Mononuclear cell (primary cell): ENCODE measurements around the gene LYPD6. TPM values are rescaled to one million over a fixed set of nuclear protein-coding genes. Genes with fewer than 3 reads are reported as not detected.

Experiments used
- H3K27me3 ChIP-seq: 2 replicates; pipeline ENCODE4 v1.6.0; 2011; ENCODE audit warnings: low read length, control low read depth; ENCODE audit not compliant: insufficient read depth
- H3K4me1 ChIP-seq: 2 replicates; pipeline ENCODE4 v1.5.1; 2011; ENCODE audit warnings: mild to moderate bottlenecking, low read length, control low read depth; ENCODE audit not compliant: insufficient read depth
- H3K4me3 ChIP-seq: 2 replicates; pipeline ENCODE4 v1.5.1; 2011; ENCODE audit warnings: mild to moderate bottlenecking, low read length, moderate library complexity
- H3K9me3 ChIP-seq: 2 replicates; pipeline ENCODE4 v1.5.1; 2011; ENCODE audit warnings: low read depth, mild to moderate bottlenecking, control low read depth, low read length
- total RNA-seq: library from RNA; depleted of rRNA; stranded (reverse); fragments of >200 nt; gene quantifications from one replicate; pipeline ENCODE4 v1.2.3, GENCODE V29; 2012

LYPD6 gene
- total RNA-seq, 1 donor = not detected

- H3K9me3 ChIP-seq = no peaks in the 10 kb centered on the region
- H3K27me3 ChIP-seq = peaks cover 66% of the 10 kb centered on the region
- no peak overlapping the region for H3K4me3 ChIP-seq
- H3K4me1 ChIP-seq = peaks cover 4% of the 10 kb centered on the region
These were observed 625 bp downstream of the LYPD6 start for GRCh38 chr2:149331023-149331400.

GRCh38 chr2:149332364-149332763 lies 2.0 kb downstream of the LYPD6 start:
- Histone ChIP-seq H3K4me1 (peaks cover 4% of the 10 kb centered on the region), H3K9me3 (no peaks in the 10 kb centered on the region), H3K4me3 (no peak overlapping the region), H3K27me3 (peaks cover 60% of the 10 kb centered on the region)

GRCh38 chr2:149333636-149334035 lies 3.2 kb downstream of the LYPD6 start:
- no peak overlapping the region for H3K4me3 ChIP-seq
- H3K27me3 ChIP-seq = peaks cover 52% of the 10 kb centered on the region
- H3K9me3 ChIP-seq = no peaks in the 10 kb centered on the region
- peaks cover 4% of the 10 kb centered on the region for H3K4me1 ChIP-seq

- H3K9me3 ChIP-seq = no peaks in the 10 kb centered on the region
These were observed 3.8 kb downstream of the LYPD6 start for GRCh38 chr2:149334156-149334555.

GRCh38 chr2:149339324-149339723 lies 8.9 kb downstream of the LYPD6 start:
- Histone ChIP-seq H3K4me3 (no peak overlapping the region), H3K4me1 (no peaks in the 10 kb centered on the region), H3K27me3 (peaks cover 6% of the 10 kb centered on the region), H3K9me3 (no peaks in the 10 kb centered on the region)

More at GRCh38 chr2:149334156-149334555, 3.8 kb downstream of the LYPD6 start:
- Histone ChIP-seq H3K27me3 (peaks cover 47% of the 10 kb centered on the region), H3K4me3 (no peak overlapping the region), H3K4me1 (peaks cover 4% of the 10 kb centered on the region)

GRCh38 chr2:149342509-149342908 lies 12.1 kb downstream of the LYPD6 start:
- Histone ChIP-seq H3K27me3 (peaks cover 5% of the 10 kb centered on the region), H3K4me1 (no peaks in the 10 kb centered on the region), H3K9me3 (no peaks in the 10 kb centered on the region)

GRCh38 chr2:149344105-149344504 lies 13.7 kb downstream of the LYPD6 start:
- Histone ChIP-seq H3K4me3 (no peak overlapping the region), H3K9me3 (no peaks in the 10 kb centered on the region), H3K27me3 (peaks cover 2% of the 10 kb centered on the region), H3K4me1 (no peaks in the 10 kb centered on the region)

More at GRCh38 chr2:149342509-149342908, 12.1 kb downstream of the LYPD6 start:
- no peak overlapping the region for H3K4me3 ChIP-seq

- Histone ChIP-seq H3K4me3 (no peak overlapping the region), H3K9me3 (no peaks in the 10 kb centered on the region), H3K27me3 (no peaks in the 10 kb centered on the region), H3K4me1 (no peaks in the 10 kb centered on the region)
These were observed 15.9 kb downstream of the LYPD6 start for GRCh38 chr2:149346272-149346671.

GRCh38 chr2:149348291-149348690 lies 17.9 kb downstream of the LYPD6 start:
- H3K9me3 ChIP-seq = no peaks in the 10 kb centered on the region

GRCh38 chr2:149353421-149353820 lies 23.0 kb downstream of the LYPD6 start:
- H3K4me3 ChIP-seq = no peak overlapping the region
- no peaks in the 10 kb centered on the region for H3K9me3 ChIP-seq
- H3K27me3 ChIP-seq = no peaks in the 10 kb centered on the region
- H3K4me1 ChIP-seq = no peaks in the 10 kb centered on the region

More at GRCh38 chr2:149348291-149348690, 17.9 kb downstream of the LYPD6 start:
- Histone ChIP-seq H3K4me1 (no peaks in the 10 kb centered on the region), H3K27me3 (no peaks in the 10 kb centered on the region), H3K4me3 (no peak overlapping the region)

GRCh38 chr2:149355716-149356422 lies 25.5 kb downstream of the LYPD6 start:
- Histone ChIP-seq H3K9me3 (no peaks in the 10 kb centered on the region), H3K27me3 (no peaks in the 10 kb centered on the region), H3K4me3 (no peak overlapping the region), H3K4me1 (no peaks in the 10 kb centered on the region)

GRCh38 chr2:149357058-149357457 lies 26.7 kb downstream of the LYPD6 start:
- no peaks in the 10 kb centered on the region for H3K27me3 ChIP-seq
- H3K9me3 ChIP-seq = no peaks in the 10 kb centered on the region
- H3K4me3 ChIP-seq = no peak overlapping the region
- H3K4me1 ChIP-seq = no peaks in the 10 kb centered on the region

GRCh38 chr2:149360106-149360505 lies 29.7 kb downstream of the LYPD6 start:
- Histone ChIP-seq H3K9me3 (no peaks in the 10 kb centered on the region), H3K27me3 (no peaks in the 10 kb centered on the region), H3K4me3 (no peak overlapping the region), H3K4me1 (no peaks in the 10 kb centered on the region)

GRCh38 chr2:149363958-149364357 lies 33.6 kb downstream of the LYPD6 start:
- Histone ChIP-seq H3K4me3 (no peak overlapping the region), H3K4me1 (no peaks in the 10 kb centered on the region), H3K9me3 (no peaks in the 10 kb centered on the region), H3K27me3 (no peaks in the 10 kb centered on the region)

- no peak overlapping the region for H3K4me3 ChIP-seq
- no peaks in the 10 kb centered on the region for H3K9me3 ChIP-seq
- no peaks in the 10 kb centered on the region for H3K4me1 ChIP-seq
- H3K27me3 ChIP-seq = no peaks in the 10 kb centered on the region
These were observed 34.5 kb downstream of the LYPD6 start for GRCh38 chr2:149364839-149365238.

GRCh38 chr2:149365931-149366583 lies 35.7 kb downstream of the LYPD6 start:
- no peak overlapping the region for H3K4me3 ChIP-seq
- H3K4me1 ChIP-seq = no peaks in the 10 kb centered on the region
- H3K27me3 ChIP-seq = no peaks in the 10 kb centered on the region
- no peaks in the 10 kb centered on the region for H3K9me3 ChIP-seq
